H9 (cell line): ENCODE results near the gene LPCAT1. TPM values are rescaled to one million over a fixed set of nuclear protein-coding genes. Genes with fewer than 3 reads are reported as not detected.

Experiments
- DNase-seq: peaks from one replicate; pipeline ENCODE4 v3.0.0-alpha.2; 2017
- H2AFZ ChIP-seq: one replicate; pipeline ENCODE4 v1.6.1; 2013; ENCODE audit warnings: mild to moderate bottlenecking, low read length, control low read depth, moderate library complexity
- H2AK5ac ChIP-seq: 2 replicates; pipeline ENCODE4 v1.6.1; 2013; ENCODE audit warnings: low read length, control low read depth, mixed read lengths; ENCODE audit not compliant: insufficient read length
- H2BK120ac ChIP-seq: one replicate; pipeline ENCODE4 v1.6.1; 2013; ENCODE audit warnings: low read depth, mild to moderate bottlenecking, low read length, control low read depth, inconsistent platforms; ENCODE audit not compliant: poor library complexity, severe bottlenecking
- H2BK12ac ChIP-seq: 2 replicates; pipeline ENCODE4 v1.6.1; 2013; ENCODE audit warnings: low read length, control low read depth, mixed read lengths, low read depth; ENCODE audit not compliant: insufficient read length
- H2BK15ac ChIP-seq: 2 replicates; pipeline ENCODE4 v1.6.1; 2013; ENCODE audit warnings: low read depth, low read length, control low read depth
- H2BK20ac ChIP-seq: one replicate; pipeline ENCODE4 v1.6.1; 2013; ENCODE audit warnings: low read depth, mild to moderate bottlenecking, low read length, control low read depth, inconsistent platforms; ENCODE audit not compliant: poor library complexity, severe bottlenecking
- H2BK5ac ChIP-seq: 2 replicates; pipeline ENCODE4 v1.6.1; 2013; ENCODE audit warnings: low read length, control low read depth, mixed read lengths; ENCODE audit not compliant: insufficient read length
- H3K14ac ChIP-seq: 2 replicates; pipeline ENCODE4 v1.6.1; 2013; ENCODE audit warnings: low read length, control low read depth; ENCODE audit not compliant: insufficient read depth
- H3K18ac ChIP-seq: 2 replicates; pipeline ENCODE4 v1.6.1; 2013; ENCODE audit warnings: low read depth, mild to moderate bottlenecking, mixed read lengths, low read length, control low read depth; ENCODE audit not compliant: insufficient read length
- H3K23ac ChIP-seq: 2 replicates; pipeline ENCODE4 v1.6.1; 2013; ENCODE audit warnings: low read length, control low read depth, mixed read lengths, low read depth; ENCODE audit not compliant: insufficient read length
- H3K23me2 ChIP-seq: 2 replicates; pipeline ENCODE4 v1.6.1; 2013; ENCODE audit warnings: low read depth, mild to moderate bottlenecking, mixed read lengths, low read length, control low read depth; ENCODE audit not compliant: insufficient read length, poor library complexity, severe bottlenecking
- H3K27ac ChIP-seq: 2 replicates; pipeline ENCODE4 v1.5.1; 2013; ENCODE audit warnings: low read length, control low read depth, mixed read lengths, low read depth; ENCODE audit not compliant: insufficient read length
- H3K27me3 ChIP-seq: 2 replicates; pipeline ENCODE4 v1.6.1; 2013; ENCODE audit warnings: low read length, control low read depth, inconsistent platforms; ENCODE audit not compliant: insufficient read depth
- H3K4ac ChIP-seq: 2 replicates; pipeline ENCODE4 v1.6.1; 2013; ENCODE audit warnings: low read depth, mild to moderate bottlenecking, control low read depth, inconsistent platforms, low read length, moderate library complexity
- H3K4me1 ChIP-seq: 2 replicates; pipeline ENCODE4 v1.6.1; 2013; ENCODE audit warnings: low read length, control low read depth, inconsistent platforms; ENCODE audit not compliant: insufficient read depth
- H3K4me2 ChIP-seq: 2 replicates; pipeline ENCODE4 v1.6.1; 2013; ENCODE audit warnings: low read length, control low read depth, mixed read lengths; ENCODE audit not compliant: insufficient read length, insufficient read depth
- H3K56ac ChIP-seq: 2 replicates; pipeline ENCODE4 v1.6.1; 2013; ENCODE audit warnings: low read depth, mild to moderate bottlenecking, mixed read lengths, low read length, control low read depth; ENCODE audit not compliant: insufficient read length
- H3K79me1 ChIP-seq: 2 replicates; pipeline ENCODE4 v1.6.1; 2013; ENCODE audit warnings: low read depth, mild to moderate bottlenecking, moderate library complexity, low read length, control low read depth, inconsistent platforms; ENCODE audit not compliant: insufficient read depth, poor library complexity, severe bottlenecking
- H3K79me2 ChIP-seq: 2 replicates; pipeline ENCODE4 v1.6.1; 2013; ENCODE audit warnings: low read length, control low read depth, inconsistent platforms; ENCODE audit not compliant: insufficient read depth
- H3K9ac ChIP-seq: 2 replicates; pipeline ENCODE4 v1.6.1; 2013; ENCODE audit warnings: low read length, control low read depth, mixed read lengths; ENCODE audit not compliant: insufficient read length; ENCODE audit errors: extremely low read depth
- H3K9me3 ChIP-seq: one replicate; pipeline ENCODE4 v1.6.1; 2013; ENCODE audit warnings: low read depth, low read length, inconsistent platforms; ENCODE audit not compliant: control insufficient read depth
- H3T11ph ChIP-seq: one replicate; pipeline ENCODE4 v1.6.1; 2013; ENCODE audit warnings: mild to moderate bottlenecking, low read length, control low read depth, inconsistent platforms
- H4K20me1 ChIP-seq: one replicate; pipeline ENCODE4 v1.6.1; 2013; ENCODE audit not compliant: control insufficient read depth, insufficient read length, insufficient read depth
- H4K5ac ChIP-seq: 2 replicates; pipeline ENCODE4 v1.6.1; 2013; ENCODE audit warnings: low read depth, mild to moderate bottlenecking, mixed read lengths, low read length, control low read depth; ENCODE audit not compliant: insufficient read length
- H4K8ac ChIP-seq: replicated peaks from 2 replicates; pipeline ENCODE4 v1.6.1; 2013; ENCODE audit warnings: low read length, control low read depth, mixed read lengths, low read depth; ENCODE audit not compliant: insufficient read length
- H4K91ac ChIP-seq: 2 replicates; pipeline ENCODE4 v1.6.1; 2013; ENCODE audit warnings: low read depth, mild to moderate bottlenecking, moderate library complexity, mixed read lengths, low read length, control low read depth; ENCODE audit not compliant: insufficient read length
- H3K27ac Mint-ChIP-seq, 3 experiments: 2 replicates in 2 of 3; 3 replicates in 1 of 3; pipeline ENCODE4 v1.8.0; 2020 to 2021; ENCODE audit warnings: mixed read lengths in 3 of 3, mild to moderate bottlenecking in 1 of 3, moderate library complexity in 1 of 3
- H3K27me3 Mint-ChIP-seq: 2 replicates; pipeline ENCODE4 v1.8.0; 2021; ENCODE audit warnings: low read depth, mild to moderate bottlenecking, moderate library complexity, mixed read lengths
- H3K36me3 Mint-ChIP-seq, 3 experiments: 2 replicates in 2 of 3; 3 replicates in 1 of 3; pipeline ENCODE4 v1.8.0; 2020 to 2021; ENCODE audit warnings: low read depth in 3 of 3, mixed read lengths in 3 of 3; ENCODE audit not compliant: insufficient read depth in 1 of 3
- H3K4me1 Mint-ChIP-seq, 2 experiments: 2 replicates each; pipeline ENCODE4 v1.8.0; 2020; ENCODE audit warnings: mixed read lengths in 2 of 2
- H3K4me3 Mint-ChIP-seq, 2 experiments: 2 replicates in 1 of 2; 3 replicates in 1 of 2; pipeline ENCODE4 v1.8.0; 2020 to 2021; ENCODE audit warnings: mild to moderate bottlenecking in 2 of 2, mixed read lengths in 2 of 2, moderate library complexity in 1 of 2
- H3K9me3 Mint-ChIP-seq, 2 experiments: 2 replicates in 1 of 2; 3 replicates in 1 of 2; pipeline ENCODE4 v1.8.0; 2020; ENCODE audit warnings: mild to moderate bottlenecking in 2 of 2, mixed read lengths in 2 of 2, moderate library complexity in 1 of 2
- CTCF ChIP-seq: fragments of 200-600 bp; sonication (generic); conservative IDR thresholded peaks from 3 replicates; pipeline ENCODE4 v1.8.0; 2021; ENCODE audit warnings: antibody characterized with exemption, mild to moderate bottlenecking
- WGBS: extraction: QIAGEN DNeasy Blood & Tissue Kit; methylation state at CpG from one replicate; pipeline ENCODE4 v1.1.7; 2013; ENCODE audit warnings: missing lambda C conversion rate, low lambda C conversion rate, mixed read lengths; ENCODE audit not compliant: insufficient read length; ENCODE audit errors: extremely low coverage; 5-methylcytosine and 5-hydroxymethylcytosine counted together
- total RNA-seq: library from RNA; stranded (reverse); gene quantifications from 2 replicates; pipeline ENCODE4 v1.2.1, GENCODE V29; 2021

The LPCAT1 gene
- total RNA-seq, 1 experiment from 2014 or later: 231 TPM

- Histone ChIP-seq H3K9ac (no peak overlapping the region), H3K4me2 (no peak overlapping the region)
These were observed 34.0 kb downstream of the LPCAT1 start for GRCh38 chr5:1489754-1490153.

More at GRCh38 chr5:1489754-1490153, 34.0 kb downstream of the LPCAT1 start:
- Histone ChIP-seq H3K27me3 (no peaks in the 10 kb centered on the region), H3K79me1 (no peaks in the 10 kb centered on the region), H4K5ac (no peak overlapping the region), H3K4ac (no peak overlapping the region), H2AK5ac (no peak overlapping the region), H3K18ac (no peak overlapping the region), H2BK120ac (no peak overlapping the region), H3T11ph (no peak overlapping the region), H4K8ac (no peak overlapping the region), H3K56ac (no peak overlapping the region), H2BK20ac (no peak overlapping the region), H3K79me2 (0 out of 2 replicates have a peak, but pooled peaks cover 2% of the 10 kb centered on the region), H3K4me1 (no peaks in the 10 kb centered on the region), H3K27ac (no peak overlapping the region), H2AFZ (no peak overlapping the region), H2BK12ac (no peak overlapping the region), H3K9me3 (no peaks in the 10 kb centered on the region), H3K23me2 (no peaks in the 10 kb centered on the region), H2BK5ac (no peak overlapping the region), H3K23ac (no peak overlapping the region), H2BK15ac (no peak overlapping the region), H4K20me1 (peaks cover 2% of the 10 kb centered on the region), H3K14ac (no peak overlapping the region), H4K91ac (no peak overlapping the region)
- peaks cover 42 to 93% (median 93%) of the 10 kb centered on the region in 3 experiments; a peak in 6 of 7 replicates for H3K36me3 Mint-ChIP-seq
- no peak for TF ChIP-seq CTCF
- no peak overlapping the region for H3K4me3 Mint-ChIP-seq
- peak overlapping the region in 1 of 3 experiments; percentile 77; a peak in 1 of 7 replicates for H3K27ac Mint-ChIP-seq
- H3K9me3 Mint-ChIP-seq: no peaks in the 10 kb centered on the region
- DNase-seq: no peak
- no peaks in the 10 kb centered on the region for H3K27me3 Mint-ChIP-seq
- WGBS: no CpG with 5 or more reads among the region's 18 CpGs
- H3K4me1 Mint-ChIP-seq: no peaks in the 10 kb centered on the region
